Epithelial cell of prostate (primary cell): ENCODE data around the gene DLGAP1.
"Not testable (repeated sequence)": the region's sequence is repeated elsewhere in the genome, so short reads cannot be mapped to it uniquely, and the experiment has no call there.

Source experiments
- DNase-seq: peaks from one replicate; pipeline ENCODE4 v3.0.0-alpha.2; 2011; ENCODE audit warnings: low read depth, low spot score
- H3K27ac ChIP-seq: fragments of 450-650 bp; 2 replicates; pipeline ENCODE4 v1.5.1; 2017; ENCODE audit warnings: mild to moderate bottlenecking

The DLGAP1 gene

GRCh38 chr18:4455113-4455811, at the start of gene DLGAP1:
Gene DLGAP1, minus strand, starts transcription at chr18:4455307.
- H3K27ac ChIP-seq: no peak within 1 kb of the TSS
- no peak for DNase-seq

- not testable (repeated sequence) for DNase-seq, H3K27ac ChIP-seq
Measured at GRCh38 chr18:4494703-4495284, 39.7 kb upstream of the DLGAP1 start.

- DNase-seq: no peak
- H3K27ac ChIP-seq: no peak overlapping the region
Measured at GRCh38 chr18:4468511-4468910, 13.4 kb upstream of the DLGAP1 start.

GRCh38 chr18:4454537-4455112, 482 bp downstream of the DLGAP1 start:
- no peak overlapping the region for H3K27ac ChIP-seq
- no peak for DNase-seq

- H3K27ac ChIP-seq: no peak overlapping the region
- DNase-seq: no peak
Measured at GRCh38 chr18:4453874-4454536, 1.1 kb downstream of the DLGAP1 start.

GRCh38 chr18:4453567-4453873, 1.6 kb downstream of the DLGAP1 start:
- no peak overlapping the region for H3K27ac ChIP-seq
- no peak for DNase-seq

- DNase-seq: no peak
Measured at GRCh38 chr18:4450065-4450658, 4.9 kb downstream of the DLGAP1 start.

GRCh38 chr18:4445902-4446301, 9.2 kb downstream of the DLGAP1 start:
- no peak overlapping the region for H3K27ac ChIP-seq
- DNase-seq: no peak

More at GRCh38 chr18:4450065-4450658, 4.9 kb downstream of the DLGAP1 start:
- no peak overlapping the region for H3K27ac ChIP-seq

- no peak overlapping the region for H3K27ac ChIP-seq
- no peak for DNase-seq
Measured at GRCh38 chr18:4444306-4444705, 10.8 kb downstream of the DLGAP1 start.

GRCh38 chr18:4441098-4441497, 14.0 kb downstream of the DLGAP1 start:
- no peak for DNase-seq
- H3K27ac ChIP-seq: no peak overlapping the region

- no peak overlapping the region for H3K27ac ChIP-seq
- DNase-seq: no peak
Measured at GRCh38 chr18:4438938-4439337, 16.2 kb downstream of the DLGAP1 start.

GRCh38 chr18:4433717-4434116, 21.4 kb downstream of the DLGAP1 start:
- no peak overlapping the region for H3K27ac ChIP-seq
- no peak for DNase-seq

GRCh38 chr18:4430836-4431235, 24.3 kb downstream of the DLGAP1 start:
- DNase-seq: no peak
- H3K27ac ChIP-seq: no peak overlapping the region

GRCh38 chr18:4417714-4418113, 37.4 kb downstream of the DLGAP1 start:
- H3K27ac ChIP-seq: no peak overlapping the region
- no peak for DNase-seq

GRCh38 chr18:4416976-4417375, 38.1 kb downstream of the DLGAP1 start:
- DNase-seq: no peak
- H3K27ac ChIP-seq: no peak overlapping the region

- DNase-seq: no peak
- no peak overlapping the region for H3K27ac ChIP-seq
Measured at GRCh38 chr18:4412286-4412685, 42.8 kb downstream of the DLGAP1 start.

GRCh38 chr18:4406856-4407255, 48.3 kb downstream of the DLGAP1 start:
- no peak overlapping the region for H3K27ac ChIP-seq
- DNase-seq: no peak

- H3K27ac ChIP-seq: no peak overlapping the region
- no peak for DNase-seq
Measured at GRCh38 chr18:4405965-4406364, 49.1 kb downstream of the DLGAP1 start.

GRCh38 chr18:4403836-4404235, 51.3 kb downstream of the DLGAP1 start:
- no peak overlapping the region for H3K27ac ChIP-seq
- no peak for DNase-seq

- H3K27ac ChIP-seq: no peak overlapping the region
- DNase-seq: no peak
Measured at GRCh38 chr18:4400911-4401310, 54.2 kb downstream of the DLGAP1 start.

- no peak for DNase-seq
- H3K27ac ChIP-seq: no peak overlapping the region
Measured at GRCh38 chr18:4399929-4400328, 55.2 kb downstream of the DLGAP1 start.
